Neural cell (in vitro differentiated cells): ENCODE results near the gene CRIP1.
A peak's percentile ranks its signal among the peaks of the same experiment; 100 is the strongest.

ENCODE experiments used
- EZH2 ChIP-seq: fragments of 200-600, 300-800 bp; shearing (Covaris generic), sonication (generic); IDR thresholded peaks from 2 replicates; pipeline ENCODE4 v1.6.1; 2014; ENCODE audit warnings: antibody characterized with exemption, low read length, borderline replicate concordance, mild to moderate bottlenecking; ENCODE audit not compliant: insufficient read depth, poor library complexity, severe bottlenecking
- TAF1 ChIP-seq: IDR thresholded peaks from 2 replicates; pipeline ENCODE4 v1.6.1; 2012; ENCODE audit warnings: low read depth
- TF ChIP-seq, protein P1 (sequence below): fragments of 450-650 bp; IDR thresholded peaks from 2 replicates; pipeline ENCODE4 v1.5.1; 2014; ENCODE audit warnings: antibody characterized with exemption, mild to moderate bottlenecking, moderate library complexity; ENCODE audit not compliant: poor library complexity, severe bottlenecking

DNA sequence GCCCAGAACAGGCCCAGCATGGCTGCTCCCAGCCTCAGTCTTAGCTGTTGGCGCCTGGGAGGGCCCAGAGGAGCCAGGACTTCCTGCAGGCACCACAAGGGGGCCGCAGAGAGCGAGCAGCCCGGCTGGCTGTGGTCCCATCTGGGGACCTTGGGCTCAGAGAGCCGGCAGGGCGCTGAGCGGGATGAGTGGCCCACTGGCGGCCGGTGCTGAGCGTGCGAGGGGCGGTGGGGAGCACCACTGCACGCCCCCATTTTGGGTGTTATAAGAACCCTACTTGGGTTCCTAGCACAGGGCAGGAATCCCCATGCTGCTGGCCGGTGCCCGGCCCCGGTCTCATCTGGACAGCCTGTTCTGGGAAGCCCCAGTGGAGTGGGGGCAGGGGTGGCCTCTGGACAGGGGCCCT, 38.0 kb upstream of the CRIP1 start:
- TF ChIP-seq, protein P1, sequence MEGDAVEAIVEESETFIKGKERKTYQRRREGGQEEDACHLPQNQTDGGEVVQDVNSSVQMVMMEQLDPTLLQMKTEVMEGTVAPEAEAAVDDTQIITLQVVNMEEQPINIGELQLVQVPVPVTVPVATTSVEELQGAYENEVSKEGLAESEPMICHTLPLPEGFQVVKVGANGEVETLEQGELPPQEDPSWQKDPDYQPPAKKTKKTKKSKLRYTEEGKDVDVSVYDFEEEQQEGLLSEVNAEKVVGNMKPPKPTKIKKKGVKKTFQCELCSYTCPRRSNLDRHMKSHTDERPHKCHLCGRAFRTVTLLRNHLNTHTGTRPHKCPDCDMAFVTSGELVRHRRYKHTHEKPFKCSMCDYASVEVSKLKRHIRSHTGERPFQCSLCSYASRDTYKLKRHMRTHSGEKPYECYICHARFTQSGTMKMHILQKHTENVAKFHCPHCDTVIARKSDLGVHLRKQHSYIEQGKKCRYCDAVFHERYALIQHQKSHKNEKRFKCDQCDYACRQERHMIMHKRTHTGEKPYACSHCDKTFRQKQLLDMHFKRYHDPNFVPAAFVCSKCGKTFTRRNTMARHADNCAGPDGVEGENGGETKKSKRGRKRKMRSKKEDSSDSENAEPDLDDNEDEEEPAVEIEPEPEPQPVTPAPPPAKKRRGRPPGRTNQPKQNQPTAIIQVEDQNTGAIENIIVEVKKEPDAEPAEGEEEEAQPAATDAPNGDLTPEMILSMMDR = peak; percentile 49
- no peak for TF ChIP-seq EZH2
- TF ChIP-seq TAF1 = no peak
